IMR-90 (cell line): ENCODE data around the gene PHF3. TPM values are rescaled to one million over a fixed set of nuclear protein-coding genes. Genes with fewer than 3 reads are reported as not detected.

Experiments
- ATAC-seq: fragments of 200-7000 bp; cut with Tn5 transposase; 2 replicates; pipeline ENCODE4 v1.9.1; 2020; ENCODE audit warnings: low read depth, mild to moderate bottlenecking, moderate library complexity
- BruUV-seq: library from RNA; stranded (reverse); fragments of 400-500 nt; replicated peaks from 2 replicates; lab custom pipeline; 2021; lab: Mats Ljungman, UMichigan
- CTCF ChIA-PET: fragments of 300-600 bp; formaldehyde crosslinking; extraction: SDS; loops from one replicate; lab custom pipeline; 2021; ENCODE audit warnings: antibody characterized with exemption; lab: Yijun Ruan, JAX
- POLR2A ChIA-PET: fragments of 300-600 bp; sonication (Branson Sonifier 250); formaldehyde crosslinking; loops from one replicate; lab custom pipeline; 2022; ENCODE audit warnings: antibody characterized with exemption; ENCODE audit not compliant: unreplicated experiment; lab: Charles Lee
- DNase-seq: peaks from one replicate; pipeline ENCODE4 v3.0.0; 2013
- H2AFZ ChIP-seq: replicated peaks from 2 replicates; pipeline ENCODE3; 2013; ENCODE audit warnings: low read length, mild to moderate bottlenecking; ENCODE audit not compliant: poor library complexity
- H2AK5ac ChIP-seq: 2 replicates; pipeline ENCODE4 v1.6.1; 2013; ENCODE audit warnings: low read depth, low read length, inconsistent platforms
- H2AK9ac ChIP-seq: replicated peaks from 2 replicates; pipeline ENCODE3; 2013; ENCODE audit warnings: mild to moderate bottlenecking, low read depth, low read length, moderate library complexity; ENCODE audit not compliant: poor library complexity
- H2BK120ac ChIP-seq: 2 replicates; pipeline ENCODE4 v1.6.1; 2013; ENCODE audit warnings: low read depth, low read length, inconsistent platforms
- H2BK15ac ChIP-seq: 3 replicates; pipeline ENCODE4 v1.6.1; 2013; ENCODE audit warnings: low read depth, low read length, inconsistent platforms
- H2BK20ac ChIP-seq: 2 replicates; pipeline ENCODE4 v1.6.1; 2013; ENCODE audit warnings: low read depth, mild to moderate bottlenecking, inconsistent platforms, low read length, moderate library complexity
- H2BK5ac ChIP-seq: 2 replicates; pipeline ENCODE4 v1.6.1; 2013; ENCODE audit warnings: mild to moderate bottlenecking, low read depth, low read length, inconsistent platforms; ENCODE audit not compliant: poor library complexity, severe bottlenecking
- H3K14ac ChIP-seq: replicated peaks from 2 replicates; pipeline ENCODE4 v1.6.1; 2013; ENCODE audit warnings: low read depth, low read length, inconsistent platforms
- H3K18ac ChIP-seq: 2 replicates; pipeline ENCODE4 v1.6.1; 2013; ENCODE audit warnings: low read depth, low read length, control low read depth
- H3K23ac ChIP-seq: 2 replicates; pipeline ENCODE4 v1.6.1; 2013; ENCODE audit warnings: low read depth, low read length, inconsistent platforms
- H3K27ac ChIP-seq: 2 replicates; pipeline ENCODE4 v1.5.1; 2013; ENCODE audit warnings: mild to moderate bottlenecking, control low read depth, low read length; ENCODE audit not compliant: insufficient read depth
- H3K27me3 ChIP-seq: 2 replicates; pipeline ENCODE4 v1.6.1; 2013; ENCODE audit warnings: low read length; ENCODE audit not compliant: control insufficient read depth, insufficient read depth
- H3K36me3 ChIP-seq: 2 replicates; pipeline ENCODE4 v1.6.1; 2013; ENCODE audit warnings: low read length, mixed read lengths; ENCODE audit not compliant: control insufficient read depth, insufficient read depth
- H3K4ac ChIP-seq: 2 replicates; pipeline ENCODE4 v1.6.1; 2013; ENCODE audit warnings: low read depth, low read length, inconsistent platforms
- H3K4me1 ChIP-seq: 2 replicates; pipeline ENCODE4 v1.6.1; 2013; ENCODE audit warnings: low read length, mixed read lengths; ENCODE audit not compliant: control insufficient read depth, insufficient read depth
- H3K4me2 ChIP-seq: 2 replicates; pipeline ENCODE4 v1.6.1; 2013; ENCODE audit warnings: low read depth, mild to moderate bottlenecking, control low read depth, low read length, moderate library complexity
- H3K4me3 ChIP-seq: 2 replicates; pipeline ENCODE4 v1.5.1; 2013; ENCODE audit warnings: low read depth, mild to moderate bottlenecking, control low read depth, low read length, moderate library complexity; ENCODE audit not compliant: insufficient read depth
- H3K56ac ChIP-seq: 2 replicates; pipeline ENCODE4 v1.6.1; 2013; ENCODE audit warnings: low read length, inconsistent platforms; ENCODE audit not compliant: insufficient read depth; ENCODE audit errors: extremely low read depth
- H3K79me1 ChIP-seq, 2 experiments: 2 replicates each; pipeline ENCODE4 v1.6.1; 2013; ENCODE audit warnings: low read length in 2 of 2, inconsistent platforms in 1 of 2, low read depth in 1 of 2
- H3K9ac ChIP-seq: 2 replicates; pipeline ENCODE4 v1.6.1; 2013; ENCODE audit warnings: low read depth, low read length, control low read depth
- H3K9me1 ChIP-seq: 2 replicates; pipeline ENCODE4 v1.6.1; 2013; ENCODE audit warnings: low read length, inconsistent platforms; ENCODE audit not compliant: insufficient read depth
- H3K9me3 ChIP-seq: 2 replicates; pipeline ENCODE4 v1.6.1; 2013; ENCODE audit warnings: low read length; ENCODE audit not compliant: control insufficient read depth, insufficient read depth
- H4K20me1 ChIP-seq: 2 replicates; pipeline ENCODE4 v1.6.1; 2013; ENCODE audit warnings: low read length, inconsistent platforms; ENCODE audit not compliant: insufficient read depth
- H4K5ac ChIP-seq: 2 replicates; pipeline ENCODE4 v1.6.1; 2013; ENCODE audit warnings: mild to moderate bottlenecking, low read depth, low read length, control low read depth
- H4K8ac ChIP-seq, 2 experiments: 2 replicates each; pipeline ENCODE4 v1.6.1; 2013; ENCODE audit warnings: low read depth in 2 of 2, low read length in 2 of 2, control low read depth in 1 of 2, inconsistent platforms in 1 of 2
- H4K91ac ChIP-seq: 2 replicates; pipeline ENCODE4 v1.6.1; 2013; ENCODE audit warnings: low read depth, low read length, inconsistent platforms; ENCODE audit not compliant: insufficient read depth
- BHLHE40 ChIP-seq: fragments of 150-350 bp; IDR thresholded peaks from 2 replicates; pipeline ENCODE4 v1.6.1; 2016; ENCODE audit warnings: mild to moderate bottlenecking, low read depth, low read length
- CEBPB ChIP-seq: IDR thresholded peaks from 2 replicates; pipeline ENCODE4 v1.6.1; 2012; ENCODE audit warnings: low read depth, low read length, improper control_type of control experiment
- CHD1 ChIP-seq: IDR thresholded peaks from 2 replicates; pipeline ENCODE4 v1.6.1; 2012; ENCODE audit warnings: low read depth, low read length, improper control_type of control experiment
- FOS ChIP-seq: fragments of 150-350 bp; IDR thresholded peaks from 2 replicates; pipeline ENCODE4 v1.6.1; 2016; ENCODE audit warnings: low read depth, low read length
- MAZ ChIP-seq: IDR thresholded peaks from 2 replicates; pipeline ENCODE4 v1.6.1; 2012; ENCODE audit warnings: low read depth, mild to moderate bottlenecking, low read length, improper control_type of control experiment, moderate library complexity, borderline replicate concordance
- MXI1 ChIP-seq: IDR thresholded peaks from 2 replicates; pipeline ENCODE4 v1.6.1; 2012; ENCODE audit warnings: low read depth, mild to moderate bottlenecking, low read length, moderate library complexity, borderline replicate concordance
- NFE2L2 ChIP-seq: fragments of 150-350 bp; IDR thresholded peaks from 2 replicates; pipeline ENCODE4 v1.6.1; 2016; ENCODE audit warnings: low read depth, mild to moderate bottlenecking, low read length
- POLR2A ChIP-seq: IDR thresholded peaks from 2 replicates; pipeline ENCODE4 v1.6.1; 2012; ENCODE audit warnings: mild to moderate bottlenecking, low read depth, low read length
- RAD21 ChIP-seq: IDR thresholded peaks from 2 replicates; pipeline ENCODE4 v1.6.1; 2012; ENCODE audit warnings: low read length, improper control_type of control experiment
- RCOR1 ChIP-seq: IDR thresholded peaks from 2 replicates; pipeline ENCODE4 v1.6.1; 2012; ENCODE audit warnings: mild to moderate bottlenecking, low read length, improper control_type of control experiment; ENCODE audit not compliant: insufficient replicate concordance
- RFX5 ChIP-seq: IDR thresholded peaks from 2 replicates; pipeline ENCODE4 v1.8.0; 2012; ENCODE audit warnings: low read depth, mild to moderate bottlenecking, low read length, moderate library complexity
- WGBS, 2 experiments: methylation state at CpG; one replicate each; pipeline versions ENCODE4 v1.1.5 to v1.1.7; 2013; ENCODE audit warnings: missing lambda C conversion rate in 2 of 2; ENCODE audit not compliant: insufficient read length in 1 of 2; ENCODE audit errors: extremely low coverage in 2 of 2; 5-methylcytosine and 5-hydroxymethylcytosine counted together
- dilution Hi-C: fragments of 300-500 bp; cut with HindIII; formaldehyde crosslinking; loops from one replicate; pipeline ENCODE4 v1.14.3; 2018; ENCODE audit warnings: low sequenced_read_pairs; ENCODE audit not compliant: unreplicated experiment
- in situ Hi-C: fragments of 300-500 bp; cut with MboI; formaldehyde crosslinking; loops from 3 replicates; pipeline ENCODE4 v1.14.3; 2019; ENCODE audit warnings: low sequenced_read_pairs, inconsistent platforms, mixed read lengths
- intact Hi-C: fragments of 100-400 bp; cut with micrococcal nuclease; formaldehyde crosslinking; loops from 2 replicates; pipeline ENCODE4 v1.10.0; 2022
- polyA plus RNA-seq, 3 experiments: library from polyadenylated mRNA; depleted of rRNA; stranded (reverse); fragments of >200 nt; gene quantifications; 2 replicates each; pipeline ENCODE4 v1.2.3, GENCODE V29; 2012; ENCODE audit warnings: low replicate concordance in 1 of 3
- total RNA-seq: library from RNA; depleted of rRNA; stranded (reverse); fragments of >200 nt; gene quantifications from 2 replicates; pipeline ENCODE4 v1.2.3, GENCODE V29; 2012
- TF ChIP-seq, protein P1 (sequence below): fragments of 150-350 bp; IDR thresholded peaks from 2 replicates; pipeline ENCODE4 v1.6.1; 2017; ENCODE audit warnings: mild to moderate bottlenecking, antibody characterized with exemption, low read length, low read depth
- TF ChIP-seq, protein P2 (sequence below): conservative IDR thresholded peaks from 2 replicates; pipeline ENCODE4 v1.5.1; 2012; ENCODE audit warnings: mild to moderate bottlenecking, low read depth, low read length, improper control_type of control experiment

The PHF3 gene
- total and polyA plus RNA-seq, 2 of the 4 experiments (the other 2 are of a cell fraction) = 5.6 to 27.8 TPM

DNA sequence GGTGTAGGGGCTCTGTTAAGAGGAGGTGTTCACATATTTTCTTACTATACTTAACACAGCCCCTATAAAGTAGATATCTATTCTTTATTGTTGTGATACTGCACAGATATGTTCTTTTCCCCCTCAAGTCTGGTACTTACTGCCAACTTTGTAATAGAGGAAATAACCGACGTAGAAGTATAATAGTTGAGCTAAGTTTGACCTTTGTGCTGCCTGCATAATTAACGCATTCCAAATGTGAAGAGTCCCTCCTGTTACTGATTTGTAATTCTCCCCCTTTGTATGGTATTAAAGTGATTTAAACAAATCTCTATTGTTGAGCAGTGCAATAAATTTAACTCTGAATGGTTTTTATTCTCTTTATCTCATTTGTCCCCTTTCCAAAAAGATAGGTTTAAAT lies 39.0 kb downstream of the PHF3 start:
- peaks cover 2% of the 10 kb centered on the region; the same call in 1 of the 2 replicates for H3K9me1 ChIP-seq
- no peak overlapping the region for H3K9ac ChIP-seq
- H3K23ac ChIP-seq = no peak overlapping the region
- no peak overlapping the region for H3K27ac ChIP-seq
- no peak overlapping the region for H2BK15ac ChIP-seq
- H3K4me2 ChIP-seq = no peak overlapping the region
- no peak overlapping the region for H3K56ac ChIP-seq
- H3K27me3 ChIP-seq = no peaks in the 10 kb centered on the region
- no CpG with 5 or more reads among the region's 3 CpGs for WGBS, 2 experiments
- H4K20me1 ChIP-seq = peaks cover 34% of the 10 kb centered on the region
- CTCF ChIA-PET = no interaction called here
- H2AFZ ChIP-seq = no peak overlapping the region
- in situ Hi-C loops (no loop called here), dilution Hi-C loops (no loop called here), intact Hi-C loops (no loop called here)
- no peak overlapping the region for H4K5ac ChIP-seq
- H2BK20ac ChIP-seq = no peak overlapping the region
- H3K18ac ChIP-seq = no peak overlapping the region
- H3K14ac ChIP-seq = no peak overlapping the region
- no peak overlapping the region for H2BK5ac ChIP-seq
- POLR2A ChIA-PET = no interaction called here
- H3K9me3 ChIP-seq = no peaks in the 10 kb centered on the region
- TF ChIP-seq RFX5 = no peak
- TF ChIP-seq MXI1 = no peak
- no peak for TF ChIP-seq POLR2A
- no peak for TF ChIP-seq RCOR1
- TF ChIP-seq, protein P1, sequence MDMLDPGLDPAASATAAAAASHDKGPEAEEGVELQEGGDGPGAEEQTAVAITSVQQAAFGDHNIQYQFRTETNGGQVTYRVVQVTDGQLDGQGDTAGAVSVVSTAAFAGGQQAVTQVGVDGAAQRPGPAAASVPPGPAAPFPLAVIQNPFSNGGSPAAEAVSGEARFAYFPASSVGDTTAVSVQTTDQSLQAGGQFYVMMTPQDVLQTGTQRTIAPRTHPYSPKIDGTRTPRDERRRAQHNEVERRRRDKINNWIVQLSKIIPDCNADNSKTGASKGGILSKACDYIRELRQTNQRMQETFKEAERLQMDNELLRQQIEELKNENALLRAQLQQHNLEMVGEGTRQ = no peak
- no peak for TF ChIP-seq BHLHE40
- TF ChIP-seq NFE2L2 = no peak
- TF ChIP-seq RAD21 = no peak
- no peak for TF ChIP-seq CEBPB
- no peak for TF ChIP-seq FOS
- no peak for TF ChIP-seq MAZ
- TF ChIP-seq CHD1 = no peak
- TF ChIP-seq, protein P2, sequence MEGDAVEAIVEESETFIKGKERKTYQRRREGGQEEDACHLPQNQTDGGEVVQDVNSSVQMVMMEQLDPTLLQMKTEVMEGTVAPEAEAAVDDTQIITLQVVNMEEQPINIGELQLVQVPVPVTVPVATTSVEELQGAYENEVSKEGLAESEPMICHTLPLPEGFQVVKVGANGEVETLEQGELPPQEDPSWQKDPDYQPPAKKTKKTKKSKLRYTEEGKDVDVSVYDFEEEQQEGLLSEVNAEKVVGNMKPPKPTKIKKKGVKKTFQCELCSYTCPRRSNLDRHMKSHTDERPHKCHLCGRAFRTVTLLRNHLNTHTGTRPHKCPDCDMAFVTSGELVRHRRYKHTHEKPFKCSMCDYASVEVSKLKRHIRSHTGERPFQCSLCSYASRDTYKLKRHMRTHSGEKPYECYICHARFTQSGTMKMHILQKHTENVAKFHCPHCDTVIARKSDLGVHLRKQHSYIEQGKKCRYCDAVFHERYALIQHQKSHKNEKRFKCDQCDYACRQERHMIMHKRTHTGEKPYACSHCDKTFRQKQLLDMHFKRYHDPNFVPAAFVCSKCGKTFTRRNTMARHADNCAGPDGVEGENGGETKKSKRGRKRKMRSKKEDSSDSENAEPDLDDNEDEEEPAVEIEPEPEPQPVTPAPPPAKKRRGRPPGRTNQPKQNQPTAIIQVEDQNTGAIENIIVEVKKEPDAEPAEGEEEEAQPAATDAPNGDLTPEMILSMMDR = no peak
- H4K8ac ChIP-seq = no peak overlapping the region
- DNase-seq (no peak), ATAC-seq (no peak)
- BruUV-seq = no TSS peak
- H2BK120ac ChIP-seq = no peak overlapping the region
- no peak overlapping the region for H3K4ac ChIP-seq
- no peak overlapping the region for H2AK9ac ChIP-seq
- no peak overlapping the region for H4K91ac ChIP-seq
- H2AK5ac ChIP-seq = no peak overlapping the region
- H3K4me3 ChIP-seq = no peak overlapping the region
- no peaks in the 10 kb centered on the region for H3K36me3 ChIP-seq
- H3K4me1 ChIP-seq = peaks cover 3% of the 10 kb centered on the region; the same call in 1 of the 2 replicates
- H3K79me1 ChIP-seq = peaks cover 19 to 58% of the 10 kb centered on the region in 2 experiments
